Measurements from ENCODE around the gene LRCH1.

The LRCH1 gene

GRCh38 chr13:46618694-46619254, 65.8 kb downstream of the LRCH1 start:
- no peak for DNase-seq

DNA sequence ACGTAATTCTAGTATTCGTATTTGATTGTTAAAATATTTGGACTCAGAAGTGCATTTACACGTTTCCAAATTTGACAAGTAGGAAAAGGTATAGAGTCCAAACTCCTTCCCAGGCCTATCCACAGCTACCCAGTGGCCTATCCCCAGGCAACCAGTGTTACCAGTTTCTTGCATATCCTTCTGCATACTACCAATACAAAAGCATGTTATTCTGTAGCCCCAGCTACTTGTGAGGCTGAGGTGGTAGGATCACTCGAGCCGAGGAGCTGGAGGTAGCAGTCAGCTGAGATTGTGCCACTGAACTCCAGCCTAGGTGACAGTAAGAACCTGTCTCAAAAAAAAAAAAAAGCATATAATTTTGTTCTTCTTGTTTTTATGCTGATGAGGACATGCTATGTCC, 67.1 kb downstream of the LRCH1 start:
- DNase-seq = no peak

DNA sequence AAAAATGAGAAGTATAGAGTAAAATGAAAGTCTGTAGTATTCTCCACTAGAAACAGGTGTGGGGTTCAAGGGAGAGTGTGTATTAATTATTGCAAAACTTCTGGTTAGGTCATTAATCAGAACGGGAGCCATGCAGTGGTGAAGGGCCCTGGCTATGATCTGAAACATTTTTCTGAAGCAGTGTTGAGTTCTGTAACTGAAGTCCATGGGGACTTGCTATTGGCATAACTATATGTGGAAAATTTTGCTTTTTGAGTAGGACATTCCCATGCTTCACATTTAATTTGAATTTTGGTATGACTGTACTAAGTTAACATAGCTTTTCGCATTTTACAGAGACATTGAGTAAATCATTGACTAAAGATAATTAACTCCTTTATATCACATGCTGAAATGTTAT, 67.5 kb downstream of the LRCH1 start:
- DNase-seq = no peak

DNA sequence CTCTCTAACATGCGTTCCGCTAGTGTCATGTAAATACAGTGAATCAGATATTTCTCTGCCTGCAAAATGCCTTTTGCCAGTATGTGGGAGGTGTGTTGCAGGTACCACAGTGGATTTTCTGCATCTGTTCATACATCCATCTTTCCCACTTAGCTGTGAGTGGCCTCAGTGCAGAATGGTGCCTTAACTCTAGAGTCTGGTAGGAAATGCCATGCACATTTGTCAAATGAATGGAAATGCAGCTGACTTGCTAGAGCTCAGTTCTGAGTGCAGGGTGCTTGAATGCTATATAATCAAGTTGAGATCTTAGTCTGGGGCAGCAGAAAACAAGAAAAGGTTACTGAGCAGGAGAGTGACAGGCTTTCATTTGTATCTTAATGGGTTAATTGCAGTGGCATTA, 68.2 kb downstream of the LRCH1 start:
- DNase-seq = no peak

GRCh38 chr13:46621792-46622629, 69.0 kb downstream of the LRCH1 start:
- no peak for DNase-seq

GRCh38 chr13:46622630-46623256, 69.8 kb downstream of the LRCH1 start:
- peak; percentile 63 for DNase-seq

DNA sequence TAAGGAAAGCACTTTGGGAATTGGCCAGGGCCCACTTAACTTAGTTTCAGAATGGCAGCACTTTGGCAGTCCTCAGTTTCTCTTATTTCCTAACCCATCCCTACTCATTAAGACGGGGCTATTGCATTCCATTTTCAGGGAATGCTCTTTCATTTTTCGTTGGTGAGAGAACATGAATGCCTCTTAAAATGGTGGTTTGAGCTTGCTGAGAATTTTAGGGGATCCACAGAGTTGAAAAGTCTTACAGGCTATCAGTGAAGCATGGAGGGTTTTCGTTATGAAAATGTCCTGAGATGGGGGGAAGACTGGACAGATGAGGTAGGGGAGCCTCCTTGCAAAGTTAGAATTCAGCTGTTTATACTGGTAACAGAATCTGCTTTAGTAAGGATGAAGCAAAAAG, 71.4 kb downstream of the LRCH1 start:
- no peak for DNase-seq

GRCh38 chr13:46624821-46625220, 71.9 kb downstream of the LRCH1 start:
- DNase-seq = no peak

GRCh38 chr13:46627462-46627861, 74.5 kb downstream of the LRCH1 start:
- DNase-seq = no peak

DNA sequence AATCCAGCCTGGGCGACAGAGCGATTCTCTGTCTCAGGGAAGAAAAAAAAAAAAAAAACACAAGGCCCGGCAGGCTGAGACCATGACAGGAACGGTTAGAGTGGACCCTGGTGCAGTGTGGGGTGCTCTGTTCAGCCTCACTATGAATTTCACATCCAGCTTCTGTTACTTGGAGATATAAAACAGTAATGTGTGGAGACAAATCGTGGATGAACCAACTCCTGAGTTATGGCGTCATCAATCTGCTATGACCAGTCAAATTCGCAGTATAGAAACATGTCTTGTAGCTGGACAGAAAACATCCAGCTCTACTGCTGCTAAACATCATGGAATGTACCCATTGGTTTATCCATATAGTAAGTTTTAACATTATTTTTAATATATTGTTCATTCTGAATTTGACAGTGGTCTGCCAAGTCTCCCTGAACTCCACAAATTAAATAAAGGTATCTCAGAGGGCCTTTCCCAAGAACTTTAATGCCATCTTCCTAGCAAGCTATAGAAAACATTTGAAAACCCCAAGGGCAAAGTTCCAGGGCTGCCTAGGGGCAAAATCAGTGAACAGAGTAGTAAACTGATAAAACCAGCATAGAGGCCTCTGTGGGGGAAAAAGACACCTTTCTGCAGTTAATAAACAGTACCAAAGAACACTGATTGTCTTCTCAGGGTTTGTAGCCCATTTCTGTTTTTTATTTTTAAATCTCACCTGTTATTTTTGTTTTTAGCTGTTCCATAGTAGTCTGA, 75.8 kb downstream of the LRCH1 start:
- no peak for DNase-seq

GRCh38 chr13:46629811-46630413, 76.9 kb downstream of the LRCH1 start:
- DNase-seq = no peak

DNA sequence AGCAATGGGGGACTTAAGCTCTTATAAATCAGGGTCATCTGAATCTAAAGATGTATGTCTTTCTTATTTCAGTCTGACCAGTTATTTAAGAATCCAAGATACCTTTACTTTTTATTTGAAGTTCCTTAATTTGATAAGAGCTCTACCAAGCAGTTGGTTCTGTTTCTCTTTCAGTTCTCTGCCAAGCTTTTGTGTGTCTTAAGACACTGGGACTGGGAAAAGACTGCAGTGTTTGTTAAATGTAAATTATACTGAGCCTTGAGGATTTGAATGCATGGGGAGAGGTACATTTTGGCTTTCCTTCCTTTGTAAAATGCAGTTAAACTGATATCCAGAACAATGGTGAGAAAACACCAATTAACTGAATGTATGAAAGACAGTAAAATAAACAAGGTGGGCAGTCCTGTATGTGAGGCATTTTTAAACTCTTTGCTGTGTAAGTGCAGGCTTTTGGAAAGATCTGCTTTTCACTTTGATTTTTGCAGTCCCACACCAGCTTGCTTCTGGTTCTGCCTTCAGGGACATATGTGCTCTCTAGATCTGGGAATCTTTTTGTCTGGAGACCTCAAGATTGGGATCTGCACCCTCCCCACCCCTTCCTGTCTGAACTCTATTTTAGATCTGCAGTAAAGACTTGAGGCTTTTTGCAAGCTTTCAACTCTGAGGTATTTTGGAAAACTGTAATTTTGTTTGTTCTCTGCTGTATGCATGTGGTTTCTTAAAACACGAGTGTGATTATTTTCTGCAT, 77.6 kb downstream of the LRCH1 start:
- no peak for DNase-seq

- DNase-seq = no peak
Measured at GRCh38 chr13:46631179-46631542, 78.2 kb downstream of the LRCH1 start.

GRCh38 chr13:46632176-46632575, 79.2 kb downstream of the LRCH1 start:
- DNase-seq = no peak

GRCh38 chr13:46633416-46633815, 80.4 kb downstream of the LRCH1 start:
- peak; percentile 78 for DNase-seq

- DNase-seq = no peak
Measured at GRCh38 chr13:46636451-46636850, 83.5 kb downstream of the LRCH1 start.

- DNase-seq = no peak
Measured at GRCh38 chr13:46637213-46637612, 84.2 kb downstream of the LRCH1 start.

DNA sequence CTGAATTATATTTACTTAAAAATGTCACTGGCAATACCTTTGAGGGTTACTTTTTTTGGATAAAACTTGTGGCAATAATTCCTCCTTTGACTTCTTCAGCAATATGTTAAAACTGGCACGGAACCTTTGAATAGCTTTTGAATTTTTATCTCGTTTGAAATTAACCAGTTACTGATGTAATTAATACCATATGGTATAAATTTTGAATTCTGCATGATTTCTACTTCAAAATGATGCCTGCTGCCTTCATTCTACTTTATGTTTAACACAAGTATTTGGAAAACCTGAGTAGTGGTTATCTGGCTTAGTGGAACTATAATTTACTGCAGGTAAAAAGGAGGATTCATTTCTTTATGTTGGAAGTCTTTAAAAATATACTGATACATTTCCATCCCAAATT, 85.3 kb downstream of the LRCH1 start:
- no peak for DNase-seq

- DNase-seq = no peak
Measured at GRCh38 chr13:46639033-46639981, 86.3 kb downstream of the LRCH1 start.

DNA sequence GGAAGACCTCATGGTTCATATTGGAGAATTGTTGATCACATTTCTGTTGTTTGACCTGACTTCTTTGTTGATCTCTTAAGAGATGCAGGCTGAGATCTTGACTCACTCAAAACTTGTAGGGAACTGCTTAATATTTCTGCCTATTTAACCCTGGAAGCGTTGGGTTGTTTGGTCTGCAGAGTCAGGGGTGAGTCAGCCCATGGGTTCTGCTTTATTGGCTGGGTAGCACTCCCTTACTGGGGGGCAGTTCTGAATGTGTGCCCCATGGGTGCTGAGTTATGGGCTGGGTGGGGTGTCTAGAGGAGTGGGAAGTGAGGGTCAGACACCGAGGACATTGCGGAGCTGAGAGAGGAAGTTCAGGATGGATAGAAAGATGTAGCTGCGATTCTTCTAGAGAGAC, 87.9 kb downstream of the LRCH1 start:
- DNase-seq = peak; percentile 39

All from NCI-H226 (cell line).